Endometrium (tissue), 2 donors: ENCODE results near the gene LHFPL3.
"Not testable (repeated sequence)": the region's sequence is repeated elsewhere in the genome, so short reads cannot be mapped to it uniquely, and the experiment has no call there.

ENCODE experiments used
- FAIRE-seq: peaks from 2 replicates; lab custom pipeline; 2012; peaks lifted over from hg19 to GRCh38; lab: Jason Lieb, UNC
- donor health status: control.
- donor health status: control.

LHFPL3 gene

DNA sequence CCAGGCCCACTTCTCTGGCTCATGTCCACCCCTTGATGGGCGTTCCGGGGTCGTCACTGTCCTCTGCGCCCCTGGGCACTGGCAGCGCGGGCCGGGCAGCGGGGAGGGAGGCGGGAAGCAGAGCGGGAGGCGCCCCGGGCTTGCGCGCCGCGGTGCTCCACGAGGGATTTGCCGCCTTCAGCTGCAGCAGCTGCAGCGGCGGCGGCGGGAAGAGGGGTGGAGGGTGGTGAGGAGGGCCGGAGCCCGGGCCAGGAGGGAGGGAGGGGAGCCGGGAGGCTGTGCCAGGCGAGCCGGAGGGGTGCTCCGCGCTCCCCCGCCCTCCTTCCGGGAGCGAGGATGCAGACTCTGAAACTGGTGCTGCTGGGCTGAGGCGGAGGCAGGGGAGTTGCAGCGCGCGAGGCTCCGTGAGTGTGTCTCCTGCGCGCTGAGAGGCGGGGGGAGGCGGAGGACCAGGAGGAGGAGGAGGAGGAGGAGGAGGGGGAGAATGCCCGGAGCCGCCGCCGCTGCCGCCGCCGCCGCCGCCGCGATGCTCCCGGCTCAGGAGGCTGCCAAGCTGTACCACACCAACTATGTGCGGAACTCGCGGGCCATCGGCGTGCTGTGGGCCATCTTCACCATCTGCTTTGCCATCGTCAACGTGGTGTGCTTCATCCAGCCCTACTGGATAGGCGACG, at the start of gene LHFPL3:
Gene LHFPL3 (plus strand): TSS at position 308 of the 674 bp plus-strand sequence.
- FAIRE-seq, result no peak

DNA sequence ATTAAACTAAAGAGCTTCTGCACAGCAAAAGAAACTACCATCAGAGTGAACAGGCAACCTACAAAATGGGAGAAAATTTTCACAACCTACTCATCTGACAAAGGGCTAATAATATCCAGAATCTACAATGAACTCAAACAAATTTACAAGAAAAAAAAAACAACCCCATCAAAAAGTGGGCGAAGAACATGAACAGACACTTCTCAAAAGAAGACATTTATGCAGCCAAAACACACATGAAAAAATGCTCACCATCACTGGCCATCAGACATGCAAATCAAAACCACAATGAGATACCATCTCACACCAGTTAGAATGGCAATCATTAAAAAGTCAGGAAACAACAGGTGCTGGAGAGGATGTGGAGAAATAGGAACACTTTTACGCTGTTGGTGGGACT, 46.7 kb upstream of the LHFPL3 start:
- not testable (repeated sequence) for FAIRE-seq

DNA sequence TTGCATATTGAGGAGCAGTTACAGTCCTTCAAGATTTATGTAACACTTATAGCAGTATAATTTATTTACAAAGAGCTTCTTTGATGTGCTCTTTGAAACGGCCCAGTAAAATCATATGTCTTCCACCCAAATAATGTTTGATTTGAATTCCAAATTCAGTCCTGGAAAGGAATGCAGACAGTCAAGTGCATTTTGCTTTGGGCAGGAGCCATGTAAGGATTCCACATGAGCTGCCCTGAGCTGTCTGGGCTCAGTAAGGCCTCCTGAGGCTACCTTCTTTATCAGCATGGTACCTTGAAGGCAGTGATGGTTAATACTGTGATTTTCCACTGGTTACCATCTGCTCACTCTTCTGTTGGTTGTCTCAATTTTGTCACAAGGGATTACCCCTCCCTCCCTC, 41.6 kb upstream of the LHFPL3 start:
- no peak for FAIRE-seq

DNA sequence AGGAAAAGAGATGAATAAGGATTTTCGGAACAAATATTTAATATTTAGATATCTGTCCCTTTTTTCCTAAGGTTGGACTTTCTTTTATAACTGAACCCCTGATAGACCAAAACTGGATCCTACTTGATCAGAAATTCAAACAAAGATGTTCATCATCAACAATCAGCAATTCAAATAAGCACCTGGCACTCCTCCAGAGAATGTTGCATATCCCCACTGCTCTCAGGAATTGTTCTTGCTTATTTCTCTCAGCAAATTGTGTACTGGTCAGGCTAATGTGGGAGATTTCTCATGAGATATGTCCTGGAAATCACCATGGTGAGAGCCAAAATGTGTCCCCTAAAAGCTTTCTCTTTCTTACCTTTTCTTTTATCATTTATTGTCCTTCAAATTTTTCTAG, 40.3 kb upstream of the LHFPL3 start:
- FAIRE-seq, result no peak

DNA sequence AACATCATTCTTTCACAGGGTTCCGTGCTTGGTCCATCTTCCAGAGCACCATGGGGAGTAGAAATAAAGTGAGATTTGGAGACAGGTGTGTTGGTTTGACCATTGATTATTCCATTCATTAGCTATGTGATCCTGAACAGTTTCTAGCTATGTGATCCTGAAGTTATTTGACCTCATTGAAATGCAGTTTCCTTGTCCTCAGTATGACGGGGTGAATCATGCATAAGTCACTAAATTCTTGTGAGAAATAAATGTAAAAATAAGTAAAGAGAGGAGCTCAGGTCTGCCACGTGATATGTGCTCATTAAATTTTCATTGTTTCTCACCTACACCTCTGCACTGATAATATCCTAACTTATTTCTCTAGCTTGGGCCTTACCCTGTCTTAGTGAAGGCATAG, 34.1 kb upstream of the LHFPL3 start:
- no peak for FAIRE-seq

DNA sequence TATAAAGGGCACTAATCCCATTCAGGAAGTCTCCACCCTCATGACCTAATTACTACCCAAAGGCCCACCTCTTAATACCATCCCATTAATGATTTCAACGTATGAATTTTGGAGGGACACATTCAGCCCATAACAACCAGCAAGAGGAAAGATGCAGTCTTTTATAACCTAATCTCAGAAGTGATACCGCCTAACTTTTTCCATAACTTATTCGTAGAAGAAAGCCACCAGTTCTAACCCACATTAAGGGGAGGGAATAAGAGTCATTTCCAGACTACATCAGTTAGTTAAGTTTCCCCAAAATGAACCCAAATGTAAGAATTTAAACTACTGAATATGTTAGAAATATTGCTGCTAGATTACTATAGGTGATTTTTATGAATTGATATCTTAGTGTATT, 32.1 kb upstream of the LHFPL3 start:
- no peak for FAIRE-seq

DNA sequence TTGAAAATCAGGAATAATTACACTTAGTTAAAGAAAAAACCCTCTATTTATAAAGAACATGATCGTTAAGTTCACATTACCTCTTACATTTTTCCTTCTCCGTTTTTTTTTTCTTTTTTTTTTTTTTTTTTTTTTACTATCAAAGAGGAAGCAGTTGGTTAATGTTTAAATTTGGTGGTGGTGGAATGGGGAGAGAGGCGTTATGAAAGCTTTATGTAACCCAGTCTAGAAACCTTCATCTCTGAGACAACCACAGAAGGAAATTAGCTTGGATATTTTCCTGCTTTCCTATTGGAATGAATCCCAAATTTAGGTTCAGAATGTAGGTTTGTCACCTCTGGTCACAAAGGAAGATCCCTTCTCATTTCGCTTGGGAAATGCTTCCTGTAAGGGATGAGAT, 31.5 kb upstream of the LHFPL3 start:
- FAIRE-seq, result no peak

DNA sequence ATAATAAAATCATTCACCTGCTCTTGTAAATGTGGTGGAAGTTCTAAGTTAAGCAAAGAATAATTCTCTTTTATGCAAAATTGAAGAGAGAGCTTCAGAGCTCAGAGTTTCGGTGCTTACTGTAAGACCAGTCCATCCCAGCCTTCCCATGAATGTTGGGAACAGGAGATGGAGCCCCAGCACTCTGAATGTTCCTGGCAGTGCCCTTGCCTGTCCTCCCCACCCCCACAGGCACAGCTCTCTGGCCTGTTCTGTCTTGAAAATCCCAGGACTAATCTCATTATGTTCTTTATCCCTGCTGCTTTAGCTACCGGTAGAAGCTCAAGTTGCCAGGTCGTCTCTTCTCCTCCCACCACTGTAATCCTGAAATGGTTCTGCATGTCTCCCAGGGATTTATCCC, 29.1 kb upstream of the LHFPL3 start:
- no peak for FAIRE-seq

DNA sequence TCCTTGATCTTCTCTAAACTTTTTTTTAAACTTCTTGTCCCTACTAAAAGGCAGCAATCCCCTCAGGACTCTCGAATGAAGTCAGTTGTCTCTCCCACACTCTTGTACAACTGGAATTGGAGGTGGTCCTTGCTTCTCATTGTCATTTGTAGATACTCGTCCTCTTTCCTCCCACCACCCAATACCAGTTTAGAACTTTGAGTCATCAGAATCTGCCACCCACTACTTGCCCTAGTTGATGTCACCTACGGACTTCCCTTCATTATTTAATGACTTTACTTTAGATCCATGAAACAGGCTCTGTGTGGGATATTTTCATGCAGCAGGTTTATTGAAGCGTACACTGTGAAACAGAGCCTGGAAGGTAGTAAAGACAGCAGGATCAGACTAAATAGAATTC, 28.6 kb upstream of the LHFPL3 start:
- FAIRE-seq, result no peak

DNA sequence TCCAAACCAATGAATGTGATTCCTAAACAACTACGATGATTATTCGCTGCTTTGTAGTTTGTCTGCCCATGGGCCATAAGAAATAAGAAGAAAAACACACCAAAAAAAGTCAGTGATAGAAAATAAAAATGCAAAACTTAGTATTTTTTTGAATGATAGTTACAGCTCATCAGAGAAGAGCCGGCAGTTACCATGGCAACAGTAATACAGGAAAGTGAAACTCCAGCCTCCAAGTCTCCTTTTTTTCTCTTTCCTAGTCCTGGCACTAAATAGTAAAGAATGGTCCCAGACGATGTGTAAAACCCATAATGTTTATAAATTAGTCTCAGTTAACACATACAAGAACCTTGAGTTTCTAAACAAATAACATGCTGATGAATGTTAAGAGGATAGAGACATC, 21.6 kb upstream of the LHFPL3 start:
- no peak for FAIRE-seq

DNA sequence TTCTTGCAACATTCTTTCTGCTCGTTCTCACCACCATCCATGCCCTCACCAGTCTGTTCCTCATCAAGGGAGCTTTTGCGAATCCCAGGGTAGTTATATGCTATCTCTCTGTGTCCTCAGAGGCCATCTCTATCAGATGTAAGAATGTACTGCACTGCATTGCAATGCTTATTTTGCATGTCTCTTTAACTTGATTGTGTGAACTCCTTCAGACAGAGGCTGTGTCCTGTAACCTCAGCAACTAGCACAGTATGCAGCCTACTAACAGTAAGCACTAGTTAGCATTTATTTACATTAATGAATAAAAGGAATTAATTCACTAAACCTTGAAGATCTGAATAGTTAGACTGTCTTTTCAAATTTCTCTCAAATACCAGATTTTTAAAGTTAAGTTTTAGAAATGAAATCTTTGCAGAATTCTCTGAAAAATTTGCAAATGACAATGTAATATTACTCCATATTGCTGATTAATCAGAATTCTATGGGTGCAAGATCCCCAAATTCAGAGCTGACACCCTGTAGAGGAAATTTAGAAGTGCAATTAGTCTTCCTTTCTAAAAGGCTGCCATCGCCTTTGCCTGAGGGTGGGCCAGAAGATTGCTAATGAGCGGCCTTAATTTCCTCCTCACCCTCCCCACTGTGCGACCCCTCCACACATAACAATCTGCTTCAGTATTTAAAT, 10.3 kb upstream of the LHFPL3 start:
- FAIRE-seq, result no peak

DNA sequence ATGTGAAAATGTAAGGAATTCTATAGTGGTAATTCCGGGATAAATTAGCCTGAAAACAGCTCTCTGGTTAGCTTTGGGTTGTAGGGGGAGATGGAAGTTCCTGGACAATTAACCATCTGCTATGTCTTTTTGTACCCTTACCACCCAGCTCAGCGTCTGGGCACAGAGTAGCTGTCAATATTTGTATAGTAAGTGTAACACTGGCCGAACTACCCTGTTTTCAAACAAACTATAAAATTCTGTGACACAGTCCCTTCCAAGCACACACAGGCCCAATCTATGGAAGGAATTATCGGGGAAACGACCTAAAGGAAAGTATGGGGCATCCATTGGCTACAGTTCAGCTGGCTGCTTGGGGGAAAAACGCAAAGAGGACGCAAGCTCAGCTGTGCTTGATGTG, 869 bp upstream of the LHFPL3 start:
- no peak for FAIRE-seq

DNA sequence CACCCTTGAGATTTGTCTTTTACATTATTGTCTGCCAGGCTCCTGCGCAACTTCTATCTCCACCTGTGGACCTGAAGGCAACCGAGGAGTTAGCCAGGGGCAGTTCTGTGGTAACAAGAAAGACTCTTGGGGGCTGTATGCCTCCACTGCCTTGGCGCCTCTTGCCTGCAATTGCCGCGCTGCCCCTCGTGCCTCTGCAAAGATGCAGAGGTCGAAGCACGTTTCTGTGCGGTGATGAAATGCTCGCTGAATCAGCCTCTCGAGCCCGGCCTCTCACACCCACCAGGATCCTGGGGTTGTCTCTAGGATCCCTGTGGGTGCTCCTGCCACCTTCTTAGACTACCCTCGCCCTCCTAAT, 486 bp upstream of the LHFPL3 start:
- no peak for FAIRE-seq

DNA sequence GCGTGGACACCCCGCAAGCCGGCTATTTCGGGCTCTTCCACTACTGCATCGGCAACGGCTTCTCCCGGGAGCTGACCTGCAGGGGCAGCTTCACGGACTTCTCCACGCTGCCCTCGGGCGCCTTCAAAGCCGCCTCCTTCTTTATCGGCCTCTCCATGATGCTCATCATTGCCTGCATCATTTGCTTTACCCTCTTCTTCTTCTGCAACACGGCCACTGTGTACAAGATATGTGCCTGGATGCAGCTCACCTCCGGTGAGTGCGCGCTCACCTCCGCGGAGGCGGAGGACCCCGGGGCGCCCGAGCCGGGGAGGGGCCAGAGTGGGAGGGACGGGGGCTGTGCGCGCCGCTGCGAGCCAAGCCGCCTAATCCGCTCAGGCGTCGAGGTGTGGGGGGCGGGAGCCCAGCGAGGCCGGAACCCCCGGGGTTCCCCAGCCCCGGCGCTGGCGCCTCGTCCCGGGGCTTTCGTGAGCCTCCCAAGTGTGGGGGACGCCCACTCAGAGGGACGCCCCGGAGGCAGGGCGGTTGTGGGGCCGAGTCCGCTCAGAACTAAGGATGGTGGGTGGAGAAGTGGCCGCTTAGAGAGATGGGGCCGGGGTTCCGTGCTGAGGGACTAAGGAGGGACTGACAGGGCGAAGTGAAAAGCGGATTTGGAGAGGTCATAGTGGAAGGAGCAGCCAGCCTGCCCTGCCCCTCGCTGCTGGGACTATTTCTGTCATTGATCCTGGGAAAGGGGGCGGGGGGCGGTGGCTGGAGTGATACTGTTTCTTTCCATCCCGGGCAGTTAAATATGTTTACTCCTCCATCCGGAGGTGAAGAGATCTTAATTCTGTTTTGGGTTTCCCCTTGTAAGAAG, 795 bp downstream of the LHFPL3 start:
- no peak for FAIRE-seq

DNA sequence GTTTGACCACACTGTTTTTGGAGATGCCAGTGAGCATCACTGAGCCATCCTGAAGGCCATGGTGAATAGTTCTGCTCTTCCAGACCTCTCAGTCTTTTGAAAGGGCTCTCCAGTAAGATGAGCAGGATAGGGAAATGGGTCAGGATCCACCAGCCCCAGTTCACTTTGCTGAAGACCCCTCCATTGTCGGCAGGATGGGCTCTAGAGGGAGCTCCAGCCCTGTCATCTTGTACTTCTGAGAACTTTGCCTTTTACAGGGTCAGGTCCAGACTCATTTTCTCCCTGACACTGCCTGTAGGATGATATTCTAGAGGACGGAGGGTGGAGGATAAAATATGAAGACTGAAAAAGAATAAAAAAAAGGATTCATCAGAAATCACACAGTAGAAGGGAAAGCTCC, 13.1 kb downstream of the LHFPL3 start:
- FAIRE-seq, result no peak

DNA sequence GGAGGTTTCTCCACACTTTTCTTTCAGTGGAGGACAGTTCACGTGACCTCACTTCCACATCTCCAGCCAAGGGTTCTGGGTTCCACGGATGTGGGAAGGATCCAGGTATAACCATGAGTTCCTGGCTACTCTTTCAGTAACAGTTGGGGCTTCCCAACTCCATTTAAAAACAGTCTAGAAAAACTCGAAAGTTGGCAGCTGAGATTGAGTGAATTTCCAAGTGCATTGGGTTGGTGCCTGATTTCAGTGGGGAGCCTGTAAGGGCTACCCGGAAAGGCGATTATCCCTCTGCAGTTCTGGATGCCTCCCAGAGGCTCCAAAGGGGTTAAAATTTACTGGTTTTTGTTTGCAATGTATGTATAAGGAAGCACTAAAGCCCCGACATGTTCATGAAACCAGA, 24.3 kb downstream of the LHFPL3 start:
- FAIRE-seq, result no peak

DNA sequence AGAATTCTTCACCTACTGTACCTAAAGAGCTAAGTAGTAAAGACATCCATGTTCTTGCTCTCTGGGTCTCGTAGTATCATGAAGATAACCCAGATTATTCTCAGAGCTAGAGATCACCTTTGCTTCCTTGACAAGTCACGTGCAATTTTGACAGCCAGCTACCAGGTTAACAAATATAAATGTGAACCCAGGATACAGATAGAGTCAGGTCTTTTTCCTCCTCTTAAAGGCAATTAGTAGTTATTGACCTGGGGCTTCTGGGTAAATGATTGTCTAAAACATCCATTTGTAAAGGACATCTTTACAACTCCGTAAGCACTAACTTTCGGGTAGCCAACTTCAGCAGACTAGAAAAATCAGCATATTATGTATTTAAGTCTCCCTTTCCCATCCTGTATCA, 28.8 kb downstream of the LHFPL3 start:
- FAIRE-seq, result no peak

DNA sequence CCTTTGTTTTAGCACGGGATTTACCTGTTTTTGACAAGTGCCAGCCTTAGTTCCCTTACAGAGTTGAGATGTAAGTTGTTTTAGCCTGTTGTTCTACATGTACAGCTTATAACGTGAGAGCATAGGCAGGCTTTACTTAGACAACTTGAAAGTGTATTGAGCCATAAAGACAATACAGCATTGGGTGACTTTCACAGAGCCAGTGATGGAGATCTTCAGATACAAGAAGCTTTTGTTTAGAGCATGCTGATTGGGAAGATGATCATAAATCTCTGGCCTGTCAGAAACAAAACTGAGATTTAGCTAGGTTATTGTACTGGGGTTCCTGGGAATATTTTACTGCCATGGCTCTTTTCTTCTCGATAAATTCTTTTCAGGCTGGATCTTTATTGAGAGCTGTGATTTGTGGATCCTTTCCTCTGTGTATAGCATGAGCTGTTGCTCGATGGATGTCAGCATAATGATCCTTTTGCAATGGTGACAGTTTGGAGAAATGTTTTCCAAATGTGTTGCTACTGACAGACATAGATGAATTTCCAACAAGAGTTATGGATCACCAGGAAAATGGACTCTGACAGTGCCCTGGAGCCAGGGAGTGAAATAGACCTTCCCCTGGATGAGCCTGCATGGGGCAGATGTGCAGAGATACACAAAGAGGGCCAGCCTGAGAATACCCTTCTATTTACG, 30.2 kb downstream of the LHFPL3 start:
- FAIRE-seq, result no peak

DNA sequence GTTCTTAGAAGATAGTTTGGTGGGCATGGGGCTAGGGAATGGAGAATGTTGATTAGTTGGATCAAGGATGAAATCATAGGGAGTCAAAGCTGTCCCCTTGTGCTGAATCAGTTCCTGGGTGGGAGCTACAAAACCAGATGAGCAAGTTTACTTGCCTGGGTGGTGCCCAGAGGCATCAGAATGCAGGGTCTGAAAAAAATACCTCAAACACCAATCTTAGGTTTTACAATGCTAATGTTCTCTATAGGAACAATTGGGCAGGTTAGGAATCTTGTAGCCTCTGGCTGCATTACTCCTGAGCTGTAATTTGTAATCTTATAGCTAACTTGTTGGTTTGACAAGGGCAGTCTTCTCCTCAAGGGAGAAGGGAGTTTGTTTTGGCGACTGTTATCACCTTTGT, 34.4 kb downstream of the LHFPL3 start:
- no peak for FAIRE-seq

DNA sequence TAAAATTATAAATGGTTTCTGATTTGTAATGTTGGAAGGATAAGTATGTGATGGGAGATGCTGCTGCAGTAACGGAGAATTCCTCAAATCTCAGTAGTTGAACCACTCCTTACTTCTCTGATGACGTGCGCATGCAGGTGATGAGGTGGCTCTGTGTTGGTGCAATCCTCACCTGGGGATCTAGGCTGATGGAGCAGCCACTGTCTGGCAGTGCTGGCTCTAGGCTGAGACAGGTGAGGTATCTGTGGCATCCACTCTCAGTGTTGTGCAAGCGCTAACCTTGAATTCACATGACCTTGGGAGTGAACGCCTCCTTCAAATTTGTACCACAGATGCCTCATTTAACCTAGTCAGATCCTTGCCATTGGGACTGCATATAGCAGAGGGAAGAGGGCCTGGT, 35.0 kb downstream of the LHFPL3 start:
- FAIRE-seq, result no peak

DNA sequence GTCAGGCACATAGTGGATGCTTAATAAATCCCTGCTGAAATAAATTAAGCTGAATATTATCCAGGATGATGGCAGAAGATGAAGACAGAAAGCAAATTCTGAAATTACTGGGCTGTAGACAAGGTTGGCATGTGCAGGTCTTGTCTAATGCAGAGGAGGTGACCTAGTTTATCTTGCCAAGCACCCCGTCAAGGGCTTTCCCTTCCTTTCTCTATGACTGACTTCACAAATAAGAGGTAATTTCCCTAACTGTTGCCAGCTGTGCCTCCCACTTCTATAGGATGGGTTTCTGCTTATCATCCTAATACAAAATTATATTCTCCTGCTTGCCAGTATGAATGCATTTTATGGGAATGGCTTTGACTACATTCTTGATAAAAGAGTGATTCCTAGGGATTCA, 38.0 kb downstream of the LHFPL3 start:
- no peak for FAIRE-seq

DNA sequence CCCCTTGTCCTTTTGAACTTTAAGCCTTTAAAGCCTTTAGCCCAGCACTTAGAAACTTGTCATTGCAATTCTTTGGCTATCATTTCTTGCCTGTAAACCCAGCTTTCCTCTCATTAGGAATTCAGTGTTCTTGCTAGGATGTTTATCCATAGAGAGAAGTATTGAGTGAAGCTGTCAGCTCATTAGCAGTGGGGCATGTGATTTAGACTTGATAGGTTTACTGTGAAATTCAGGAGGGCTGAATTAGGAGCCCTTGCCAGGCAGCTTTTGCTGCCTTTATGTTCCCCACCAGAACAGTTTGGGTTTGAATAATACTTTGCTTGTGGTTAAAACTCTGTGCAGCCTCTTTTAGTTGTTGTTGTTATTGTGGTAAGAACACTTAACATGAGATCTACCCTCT, 39.5 kb downstream of the LHFPL3 start:
- FAIRE-seq, result no peak
